Astrocyte (in vitro differentiated cells and primary cell): Measurements from ENCODE around the gene TPD52L1. TPM values are rescaled to one million over a fixed set of nuclear protein-coding genes. Genes with fewer than 3 reads are reported as not detected.
"Not testable (repeated sequence)": the region's sequence is repeated elsewhere in the genome, so short reads cannot be mapped to it uniquely, and the experiment has no call there.

Experiments used
- DNase-seq: peaks from one replicate; pipeline ENCODE4 v3.0.0-alpha.2; 2010; ENCODE audit warnings: low read depth
- FAIRE-seq: peaks from 2 replicates; lab custom pipeline; 2011; peaks lifted over from hg19 to GRCh38; lab: Jason Lieb, UNC
- H2AFZ ChIP-seq: 2 replicates; pipeline ENCODE4 v1.6.0; 2012; ENCODE audit warnings: low read depth, low read length, inconsistent platforms
- H3K27ac ChIP-seq: 2 replicates; pipeline ENCODE4 v1.5.1; 2011; ENCODE audit warnings: low read depth, low read length, inconsistent platforms
- H3K27me3 ChIP-seq: 2 replicates; pipeline ENCODE4 v1.6.0; 2011; ENCODE audit warnings: low read length, inconsistent platforms; ENCODE audit not compliant: insufficient read depth
- H3K36me3 ChIP-seq: 2 replicates; pipeline ENCODE4 v1.5.1; 2011; ENCODE audit warnings: low read length, inconsistent platforms; ENCODE audit not compliant: insufficient read depth
- H3K4me1 ChIP-seq: 2 replicates; pipeline ENCODE4 v1.5.1; 2011; ENCODE audit warnings: low read length, inconsistent platforms; ENCODE audit not compliant: insufficient read depth
- H3K4me2 ChIP-seq: 2 replicates; pipeline ENCODE4 v1.6.0; 2012; ENCODE audit warnings: low read length, inconsistent platforms
- H3K4me3 ChIP-seq: 2 replicates; pipeline ENCODE4 v1.5.1; 2011; ENCODE audit warnings: low read depth, mild to moderate bottlenecking, low read length, inconsistent platforms; ENCODE audit not compliant: insufficient read depth
- H3K79me2 ChIP-seq: 2 replicates; pipeline ENCODE4 v1.6.0; 2012; ENCODE audit warnings: mild to moderate bottlenecking, low read length, inconsistent platforms; ENCODE audit not compliant: insufficient read depth
- H3K9ac ChIP-seq: 2 replicates; pipeline ENCODE4 v1.6.0; 2012; ENCODE audit warnings: mild to moderate bottlenecking, low read length, inconsistent platforms
- H3K9me3 ChIP-seq: 2 replicates; pipeline ENCODE4 v1.5.1; 2012; ENCODE audit warnings: low read depth, mild to moderate bottlenecking, low read length, inconsistent platforms; ENCODE audit not compliant: insufficient read depth
- H4K20me1 ChIP-seq: 2 replicates; pipeline ENCODE4 v1.6.0; 2012; ENCODE audit warnings: low read length, inconsistent platforms; ENCODE audit not compliant: insufficient read depth
- H3K27ac Mint-ChIP-seq: one replicate; pipeline ENCODE4 v1.8.0; 2021; ENCODE audit warnings: mild to moderate bottlenecking, mixed read lengths; ENCODE audit not compliant: unreplicated experiment
- H3K27me3 Mint-ChIP-seq: one replicate; pipeline ENCODE4 v1.8.0; 2021; ENCODE audit warnings: low read depth, mixed read lengths; ENCODE audit not compliant: unreplicated experiment
- H3K36me3 Mint-ChIP-seq: one replicate; pipeline ENCODE4 v1.8.0; 2021; ENCODE audit warnings: low read depth, mixed read lengths; ENCODE audit not compliant: unreplicated experiment
- H3K4me1 Mint-ChIP-seq: one replicate; pipeline ENCODE4 v1.8.0; 2021; ENCODE audit warnings: low read depth, mixed read lengths; ENCODE audit not compliant: unreplicated experiment
- H3K4me3 Mint-ChIP-seq: one replicate; pipeline ENCODE4 v1.8.0; 2021; ENCODE audit warnings: mild to moderate bottlenecking, moderate library complexity, mixed read lengths; ENCODE audit not compliant: unreplicated experiment
- H3K9me3 Mint-ChIP-seq: one replicate; pipeline ENCODE4 v1.8.0; 2021; ENCODE audit warnings: mild to moderate bottlenecking, mixed read lengths; ENCODE audit not compliant: unreplicated experiment
- EZH2 ChIP-seq: IDR thresholded peaks from 2 replicates; pipeline ENCODE4 v1.6.1; 2012; ENCODE audit warnings: mild to moderate bottlenecking, low read length, inconsistent platforms; ENCODE audit not compliant: insufficient read depth
- total RNA-seq: library from RNA; stranded (reverse); gene quantifications from 2 replicates; pipeline ENCODE4 v1.2.1, GENCODE V29; 2021
- TF ChIP-seq, protein P1 (sequence below): IDR thresholded peaks from 2 replicates; pipeline ENCODE4 v1.5.1; 2011; ENCODE audit warnings: low read depth, mild to moderate bottlenecking, inconsistent platforms, low read length, moderate library complexity; ENCODE audit not compliant: insufficient read depth

Gene TPD52L1
- total RNA-seq, 1 donor from 2014 or later = 32.8 TPM

DNA sequence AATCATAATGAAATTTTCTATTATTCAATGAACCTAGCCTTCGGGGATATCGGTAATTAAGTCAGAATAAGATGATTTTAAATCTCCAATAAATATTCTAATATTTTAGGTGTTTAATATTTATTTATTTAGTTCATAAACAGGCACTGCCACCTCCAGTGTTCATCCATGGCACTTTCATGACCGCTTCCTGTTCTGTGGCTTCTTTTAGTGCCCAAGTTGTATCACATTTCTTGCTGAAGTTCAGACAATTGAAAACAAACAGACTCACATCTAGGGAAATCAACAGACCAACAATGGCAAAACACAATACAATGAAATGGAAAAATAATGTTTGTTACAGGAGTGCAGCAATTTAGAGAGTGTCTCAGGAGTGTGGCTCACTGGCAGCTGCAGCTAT is 122.2 kb downstream of the TPD52L1 start:
- peaks cover 32% of the 10 kb centered on the region for H3K36me3 Mint-ChIP-seq
- H3K4me3 ChIP-seq = no peak overlapping the region
- no peak overlapping the region for H3K4me3 Mint-ChIP-seq
- no peak overlapping the region for H3K9ac ChIP-seq
- DNase-seq (no peak), FAIRE-seq (no peak)
- H3K36me3 ChIP-seq = peaks cover 16% of the 10 kb centered on the region
- no peaks in the 10 kb centered on the region for H3K27me3 ChIP-seq
- H3K79me2 ChIP-seq = peaks cover 7% of the 10 kb centered on the region
- no peak overlapping the region for H3K4me2 ChIP-seq
- peaks cover 5% of the 10 kb centered on the region for H4K20me1 ChIP-seq
- H3K27ac ChIP-seq = no peak overlapping the region
- no peak overlapping the region for H2AFZ ChIP-seq
- H3K9me3 ChIP-seq = no peaks in the 10 kb centered on the region
- no peaks in the 10 kb centered on the region for H3K27me3 Mint-ChIP-seq
- H3K4me1 Mint-ChIP-seq = peaks cover 8% of the 10 kb centered on the region
- H3K4me1 ChIP-seq = peaks cover 7% of the 10 kb centered on the region
- no peaks in the 10 kb centered on the region for H3K9me3 Mint-ChIP-seq
- no peak overlapping the region for H3K27ac Mint-ChIP-seq
- no peak for TF ChIP-seq EZH2
- TF ChIP-seq, protein P1, sequence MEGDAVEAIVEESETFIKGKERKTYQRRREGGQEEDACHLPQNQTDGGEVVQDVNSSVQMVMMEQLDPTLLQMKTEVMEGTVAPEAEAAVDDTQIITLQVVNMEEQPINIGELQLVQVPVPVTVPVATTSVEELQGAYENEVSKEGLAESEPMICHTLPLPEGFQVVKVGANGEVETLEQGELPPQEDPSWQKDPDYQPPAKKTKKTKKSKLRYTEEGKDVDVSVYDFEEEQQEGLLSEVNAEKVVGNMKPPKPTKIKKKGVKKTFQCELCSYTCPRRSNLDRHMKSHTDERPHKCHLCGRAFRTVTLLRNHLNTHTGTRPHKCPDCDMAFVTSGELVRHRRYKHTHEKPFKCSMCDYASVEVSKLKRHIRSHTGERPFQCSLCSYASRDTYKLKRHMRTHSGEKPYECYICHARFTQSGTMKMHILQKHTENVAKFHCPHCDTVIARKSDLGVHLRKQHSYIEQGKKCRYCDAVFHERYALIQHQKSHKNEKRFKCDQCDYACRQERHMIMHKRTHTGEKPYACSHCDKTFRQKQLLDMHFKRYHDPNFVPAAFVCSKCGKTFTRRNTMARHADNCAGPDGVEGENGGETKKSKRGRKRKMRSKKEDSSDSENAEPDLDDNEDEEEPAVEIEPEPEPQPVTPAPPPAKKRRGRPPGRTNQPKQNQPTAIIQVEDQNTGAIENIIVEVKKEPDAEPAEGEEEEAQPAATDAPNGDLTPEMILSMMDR = no peak

DNA sequence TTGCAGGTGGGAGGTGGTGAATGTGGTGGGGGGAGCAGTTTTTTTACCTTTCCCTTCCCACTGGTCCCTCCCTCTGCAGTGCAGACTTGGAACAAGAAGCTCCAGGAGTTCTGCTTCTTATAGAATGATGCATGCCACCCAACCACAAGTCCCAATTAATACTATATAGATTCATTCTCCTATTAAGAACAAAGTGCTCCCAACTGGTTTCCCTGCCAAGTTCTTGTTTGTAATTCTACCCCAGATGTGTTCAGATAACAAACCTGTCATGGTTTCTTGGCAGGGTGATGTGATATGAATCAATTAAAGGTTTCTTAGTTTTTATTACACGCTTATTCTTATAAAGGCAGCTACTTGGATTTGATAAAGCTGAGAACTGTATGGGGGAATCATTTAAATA is 124.3 kb downstream of the TPD52L1 start:
- peaks cover 16% of the 10 kb centered on the region for H3K36me3 ChIP-seq

DNA sequence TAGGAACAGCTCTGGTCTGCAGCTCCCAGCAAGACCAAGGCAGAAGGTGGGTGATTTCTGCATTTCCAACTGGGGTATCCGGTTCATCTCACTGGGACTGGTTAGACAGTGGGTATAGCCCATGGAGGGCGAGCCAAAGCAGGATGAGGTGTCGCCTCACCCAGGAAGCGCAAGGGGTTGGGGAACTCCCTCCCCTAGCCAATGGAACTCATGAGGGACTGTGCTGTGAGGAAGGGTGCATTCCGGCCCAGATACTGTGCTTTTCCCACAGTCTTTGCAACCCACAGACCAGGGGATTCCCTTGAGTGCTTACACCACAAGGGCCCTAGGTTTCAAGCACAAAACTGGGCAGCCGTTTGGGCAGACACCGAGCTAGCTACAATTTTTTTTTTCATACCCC is 126.4 kb downstream of the TPD52L1 start:
- no peak overlapping the region for H3K27ac ChIP-seq
- no peaks in the 10 kb centered on the region for H3K27me3 ChIP-seq
- Mint-ChIP-seq H3K36me3 (peaks cover 38% of the 10 kb centered on the region), H3K27me3 (no peaks in the 10 kb centered on the region), H3K4me1 (peaks cover 8% of the 10 kb centered on the region), H3K4me3 (no peak overlapping the region), H3K9me3 (peaks cover 2% of the 10 kb centered on the region), H3K27ac (no peak overlapping the region)
- peaks cover 5% of the 10 kb centered on the region for H4K20me1 ChIP-seq
- FAIRE-seq (no peak), DNase-seq (no peak)
- no peaks in the 10 kb centered on the region for H3K4me1 ChIP-seq
- TF ChIP-seq, protein P1 = no peak
- TF ChIP-seq EZH2 = no peak
- peaks cover 7% of the 10 kb centered on the region for H3K79me2 ChIP-seq
- H3K4me2 ChIP-seq = no peak overlapping the region
- H3K36me3 ChIP-seq = peaks cover 16% of the 10 kb centered on the region
- H3K4me3 ChIP-seq = no peak overlapping the region
- no peak overlapping the region for H2AFZ ChIP-seq
- no peak overlapping the region for H3K9ac ChIP-seq
- no peaks in the 10 kb centered on the region for H3K9me3 ChIP-seq

More for the DNA sequence above, 124.3 kb downstream of the TPD52L1 start:
- Histone ChIP-seq H4K20me1 (peaks cover 5% of the 10 kb centered on the region), H3K79me2 (peaks cover 7% of the 10 kb centered on the region), H3K9me3 (no peaks in the 10 kb centered on the region), H3K4me3 (no peak overlapping the region), H3K9ac (no peak overlapping the region), H3K4me2 (no peak overlapping the region), H3K4me1 (peaks cover 7% of the 10 kb centered on the region), H3K27me3 (no peaks in the 10 kb centered on the region), H3K27ac (no peak overlapping the region), H2AFZ (no peak overlapping the region)
- Mint-ChIP-seq H3K27me3 (no peaks in the 10 kb centered on the region), H3K4me1 (peaks cover 8% of the 10 kb centered on the region), H3K27ac (no peak overlapping the region), H3K9me3 (peaks cover 2% of the 10 kb centered on the region), H3K4me3 (no peak overlapping the region), H3K36me3 (peaks cover 39% of the 10 kb centered on the region)
- DNase-seq (no peak), FAIRE-seq (no peak)
- TF ChIP-seq EZH2 = no peak
- TF ChIP-seq, protein P1 = no peak

DNA sequence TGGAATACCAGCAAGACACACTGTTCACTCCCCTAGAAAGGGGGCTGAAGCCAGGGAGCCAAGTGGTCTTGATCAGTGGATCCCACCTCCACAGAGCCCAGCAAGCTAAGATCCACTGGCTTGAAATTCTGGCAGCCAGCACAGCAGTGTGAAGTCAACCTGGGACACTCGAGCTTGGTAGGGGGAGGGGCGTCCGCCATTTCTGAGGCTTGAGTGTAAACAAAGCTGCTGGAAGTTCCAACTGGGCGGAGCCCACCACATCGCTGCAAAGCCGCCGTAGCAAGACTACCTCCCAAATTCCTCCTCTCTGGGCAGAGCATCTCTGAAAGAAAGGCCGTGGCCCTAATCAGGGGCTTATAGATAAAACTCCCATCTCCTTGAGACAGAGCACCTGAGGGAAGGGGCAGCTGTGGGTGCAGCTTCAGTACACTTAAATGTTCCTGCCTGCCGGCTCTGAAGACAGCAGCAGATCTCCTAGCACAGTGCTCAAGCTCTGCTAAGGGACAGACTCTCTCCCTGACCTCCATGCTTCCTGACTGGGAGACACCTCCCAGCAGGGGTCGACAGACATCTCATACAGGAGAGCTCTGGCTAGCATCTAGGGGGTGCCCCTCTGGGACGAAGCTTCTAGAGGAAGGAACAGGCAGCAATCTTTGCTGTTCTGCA is 126.9 kb downstream of the TPD52L1 start:
- not testable (repeated sequence) for H3K27me3 Mint-ChIP-seq, H2AFZ ChIP-seq, H3K27ac Mint-ChIP-seq, H3K4me1 ChIP-seq, H3K4me1 Mint-ChIP-seq, H4K20me1 ChIP-seq, FAIRE-seq, H3K9ac ChIP-seq, H3K9me3 ChIP-seq, DNase-seq, H3K9me3 Mint-ChIP-seq, H3K79me2 ChIP-seq, H3K27me3 ChIP-seq, H3K4me2 ChIP-seq, H3K4me3 ChIP-seq, H3K27ac ChIP-seq, H3K4me3 Mint-ChIP-seq
- H3K36me3 Mint-ChIP-seq = peaks cover 35% of the 10 kb centered on the region
- peaks cover 14% of the 10 kb centered on the region for H3K36me3 ChIP-seq
